ENCODE data around the gene RPL22L1. TPM values are rescaled to one million over a fixed set of nuclear protein-coding genes. Genes with fewer than 3 reads are reported as not detected.
A peak's percentile ranks its signal among the peaks of the same experiment; 100 is the strongest.

Gene RPL22L1
- total and polyA plus RNA-seq, 7 experiments from 2014 or later: 27.5 to 62.6 (median 43.5) TPM

GRCh38 chr3:170909129-170909903 is 39.3 kb upstream of the RPL22L1 start:
- Histone ChIP-seq H3K4me3 (ENCODE audit: low read length) (peak overlapping the region; percentile 50), H3K4me1 (ENCODE audit: control insufficient read depth in 2 of 2, insufficient read depth in 2 of 2, low read length in 2 of 2) (peaks cover 15 to 16% of the 10 kb centered on the region in 2 donors), H3K9me3 (ENCODE audit: control insufficient read depth in 2 of 3, low read length in 3 of 3) (peaks cover 5 to 22% (median 9%) of the 10 kb centered on the region in 3 experiments), H3K27ac (ENCODE audit: low read depth, low read length) (peak overlapping the region; percentile 10), H3K27me3 (ENCODE audit: control insufficient read depth in 2 of 2, insufficient read depth in 2 of 2, low read length in 2 of 2) (no peaks in the 10 kb centered on the region), H3K36me3 (ENCODE audit: control insufficient read depth in 2 of 3, insufficient read depth in 3 of 3, low read length in 3 of 3) (no peaks in the 10 kb centered on the region)
- ChIA-PET CTCF (no interaction called here), POLR2A (interaction anchor here (0.6 to 4.1 kb wide), 2 partner anchors 38 to 40 kb away, joined by 3 to 35 read pairs; partner anchors contain the start of gene RPL22L1)
- Mint-ChIP-seq H3K27ac (peak overlapping the region in 8 of 9 donors; percentile 89 to 96 (median 93)), H3K36me3 (peaks cover 0 to 9% (median 5%) of the 10 kb centered on the region in 5 donors), H3K4me1 (peaks cover 0 to 31% (median 22%) of the 10 kb centered on the region in 7 donors), H3K9me3 (peaks cover 0 to 48% (median 17%) of the 10 kb centered on the region in 11 donors), H3K4me3 (peak overlapping the region; percentile 42 to 98 (median 80)), H3K27me3 (peaks cover 0 to 19% (median 0%) of the 10 kb centered on the region in 5 donors)
- peak in 4 of 9 donors; percentile 8 to 18 (median 12) for DNase-seq
- ATAC-seq: no peak
- intact Hi-C loops (cut with micrococcal nuclease): loop anchor here (5.0 to 10.0 kb wide), 6 partner anchors 97 to 1685 kb away; partner anchors contain the start of genes FNDC3B (in 1 of the 2), GPR160 (in 1 of the 2) and LRRC31 (in 1 of the 2)

GRCh38 chr3:170908235-170909116 is 38.5 kb upstream of the RPL22L1 start, which contains the start of gene EIF5A2:
EIF5A2 (minus strand) TSS chr3:170908637; CDS start chr3:170907806, 831 bp downstream.
- intact Hi-C loops (cut with micrococcal nuclease): loop anchor here (1.0 to 10.0 kb wide), 14 partner anchors 38 to 1842 kb away; partner anchors contain the start of genes ECT2 (in 2 of the 2), RPL22L1 (in 2 of the 2), SKIL (in 2 of the 2) and TNIK (in 2 of the 2)
- H3K27ac Mint-ChIP-seq: peak within 1 kb of the TSS; percentile 89 to 96 (median 94)

GRCh38 chr3:170907637-170908234 is 37.7 kb upstream of the RPL22L1 start:
- Histone ChIP-seq H3K4me3 (ENCODE audit: low read length) (peak overlapping the region; percentile 50), H3K9me3 (ENCODE audit: control insufficient read depth in 2 of 3, low read length in 3 of 3) (peaks cover 5 to 22% (median 9%) of the 10 kb centered on the region in 3 experiments), H3K27me3 (ENCODE audit: control insufficient read depth in 2 of 2, insufficient read depth in 2 of 2, low read length in 2 of 2) (no peaks in the 10 kb centered on the region), H3K27ac (ENCODE audit: low read depth, low read length) (peak overlapping the region; percentile 68), H3K36me3 (ENCODE audit: control insufficient read depth in 2 of 3, insufficient read depth in 3 of 3, low read length in 3 of 3) (no peaks in the 10 kb centered on the region), H3K4me1 (ENCODE audit: control insufficient read depth in 2 of 2, insufficient read depth in 2 of 2, low read length in 2 of 2) (peaks cover 15 to 16% of the 10 kb centered on the region in 2 donors)
- Mint-ChIP-seq H3K4me1 (peaks cover 0 to 31% (median 22%) of the 10 kb centered on the region in 7 donors), H3K27ac (peak overlapping the region; percentile 13 to 96 (median 89)), H3K9me3 (peaks cover 0 to 39% (median 17%) of the 10 kb centered on the region in 11 donors), H3K4me3 (peak overlapping the region; percentile 90 to 98 (median 96)), H3K36me3 (peaks cover 5 to 16% (median 9%) of the 10 kb centered on the region in 5 donors), H3K27me3 (peaks cover 0 to 19% (median 0%) of the 10 kb centered on the region in 5 donors)
- ATAC-seq (no peak), DNase-seq (peak in 4 of 9 donors; percentile 9 to 20 (median 16))
- POLR2A ChIA-PET: interaction anchor here (1.2 to 4.1 kb wide), 2 partner anchors 38 to 46 kb away, joined by 3 to 35 read pairs; partner anchors contain the start of gene RPL22L1
- CTCF ChIA-PET: no interaction called here
- intact Hi-C loops (cut with micrococcal nuclease): loop anchor here (1.0 to 10.0 kb wide), 14 partner anchors 37 to 1843 kb away; partner anchors contain the start of genes ECT2 (in 2 of the 2), RPL22L1 (in 2 of the 2), SKIL (in 2 of the 2) and TNIK (in 2 of the 2)

More at GRCh38 chr3:170908235-170909116, 38.5 kb upstream of the RPL22L1 start, which contains the start of gene EIF5A2:
- peak within 1 kb of the TSS; percentile 68 for H3K27ac ChIP-seq (ENCODE audit: low read depth, low read length)
- Mint-ChIP-seq H3K27me3 (peaks cover 0 to 19% (median 0%) of the 10 kb centered on the region in 5 donors), H3K36me3 (peaks cover 0 to 9% (median 5%) of the 10 kb centered on the region in 5 donors), H3K4me1 (peaks cover 0 to 31% (median 22%) of the 10 kb centered on the region in 7 donors), H3K9me3 (peaks cover 0 to 44% (median 17%) of the 10 kb centered on the region in 11 donors), H3K4me3 (peak within 1 kb of the TSS; percentile 90 to 98 (median 96))
- H3K27me3 ChIP-seq (ENCODE audit: control insufficient read depth in 2 of 2, insufficient read depth in 2 of 2, low read length in 2 of 2): no peaks in the 10 kb centered on the region
- peak within 1 kb of the TSS; percentile 50 for H3K4me3 ChIP-seq (ENCODE audit: low read length)
- no peaks in the 10 kb centered on the region for H3K36me3 ChIP-seq (ENCODE audit: control insufficient read depth in 2 of 3, insufficient read depth in 3 of 3, low read length in 3 of 3)
- ATAC-seq (peak; percentile 98), DNase-seq (peak; percentile 87 to 97 (median 94))
- POLR2A ChIA-PET: interaction anchor here (1.2 to 4.1 kb wide), 2 partner anchors 39 to 47 kb away, joined by 3 to 35 read pairs; partner anchors contain the start of gene RPL22L1
- CTCF ChIA-PET: interaction anchor here (0.8 kb wide), 1 partner anchor 39 kb away, joined by 3 read pairs; the partner anchor contains the start of gene RPL22L1
- H3K4me1 ChIP-seq (ENCODE audit: control insufficient read depth in 2 of 2, insufficient read depth in 2 of 2, low read length in 2 of 2): peaks cover 15 to 16% of the 10 kb centered on the region in 2 donors
- H3K9me3 ChIP-seq (ENCODE audit: control insufficient read depth in 2 of 3, low read length in 3 of 3): peaks cover 5 to 22% (median 9%) of the 10 kb centered on the region in 3 experiments

GRCh38 chr3:170905862-170906261 is 35.9 kb upstream of the RPL22L1 start:
- Mint-ChIP-seq H3K36me3 (peaks cover 6 to 28% (median 19%) of the 10 kb centered on the region in 5 donors), H3K4me1 (peaks cover 6 to 31% (median 22%) of the 10 kb centered on the region in 7 donors), H3K9me3 (peaks cover 0 to 25% (median 14%) of the 10 kb centered on the region in 11 donors), H3K27me3 (peaks cover 0 to 10% (median 0%) of the 10 kb centered on the region in 5 donors), H3K27ac (no peak overlapping the region), H3K4me3 (peak overlapping the region in 1 of 10 donors; percentile 39)
- intact Hi-C loops (cut with micrococcal nuclease): loop anchor here (5.0 to 10.0 kb wide), 6 partner anchors 94 to 1689 kb away; partner anchors contain the start of genes FNDC3B (in 1 of the 2), GPR160 (in 1 of the 2) and LRRC31 (in 1 of the 2)
- DNase-seq: no peak
- Histone ChIP-seq H3K36me3 (ENCODE audit: control insufficient read depth in 2 of 3, insufficient read depth in 3 of 3, low read length in 3 of 3) (no peaks in the 10 kb centered on the region), H3K4me1 (ENCODE audit: control insufficient read depth in 2 of 2, insufficient read depth in 2 of 2, low read length in 2 of 2) (peaks cover 15 to 16% of the 10 kb centered on the region in 2 donors), H3K9me3 (ENCODE audit: control insufficient read depth in 2 of 3, low read length in 3 of 3) (peaks cover 5 to 20% (median 8%) of the 10 kb centered on the region in 3 experiments), H3K4me3 (ENCODE audit: low read length) (no peak overlapping the region), H3K27me3 (ENCODE audit: control insufficient read depth in 2 of 2, insufficient read depth in 2 of 2, low read length in 2 of 2) (no peaks in the 10 kb centered on the region), H3K27ac (ENCODE audit: low read depth, low read length) (no peak overlapping the region)
- POLR2A ChIA-PET: no interaction called here
- CTCF ChIA-PET: no interaction called here
- no peak for ATAC-seq

- H3K4me3 Mint-ChIP-seq: no peak overlapping the region
- no peak overlapping the region for H3K4me3 ChIP-seq (ENCODE audit: low read length)
- no peaks in the 10 kb centered on the region for H3K27me3 Mint-ChIP-seq
- no peaks in the 10 kb centered on the region for H3K36me3 ChIP-seq (ENCODE audit: control insufficient read depth in 2 of 3, insufficient read depth in 3 of 3, low read length in 3 of 3)
- DNase-seq (no peak), ATAC-seq (no peak)
- no peaks in the 10 kb centered on the region for H3K9me3 ChIP-seq (ENCODE audit: control insufficient read depth in 2 of 3, low read length in 3 of 3)
- peaks cover 9 to 42% (median 34%) of the 10 kb centered on the region in 5 donors for H3K36me3 Mint-ChIP-seq
- ChIA-PET CTCF (no interaction called here), POLR2A (no interaction called here)
- H3K4me1 Mint-ChIP-seq: peaks cover 5 to 22% (median 15%) of the 10 kb centered on the region in 7 donors
- H3K27me3 ChIP-seq (ENCODE audit: control insufficient read depth in 2 of 2, insufficient read depth in 2 of 2, low read length in 2 of 2): no peaks in the 10 kb centered on the region
- H3K27ac ChIP-seq (ENCODE audit: low read depth, low read length): no peak overlapping the region
- H3K9me3 Mint-ChIP-seq: peaks cover 0 to 2% (median 0%) of the 10 kb centered on the region in 11 donors
- no peak overlapping the region for H3K27ac Mint-ChIP-seq
- intact Hi-C loops (cut with micrococcal nuclease): loop anchor here (10.0 kb wide), 3 partner anchors 592 to 1692 kb away; partner anchors contain the start of gene GPR160 (in 1 of the 2)
- peaks cover 11 to 16% of the 10 kb centered on the region in 2 donors for H3K4me1 ChIP-seq (ENCODE audit: control insufficient read depth in 2 of 2, insufficient read depth in 2 of 2, low read length in 2 of 2)
Observed at GRCh38 chr3:170903123-170903522, 33.1 kb upstream of the RPL22L1 start.
